Measurements from ENCODE around the gene GH1. TPM values are rescaled to one million over a fixed set of nuclear protein-coding genes. Genes with fewer than 3 reads are reported as not detected.

The GH1 gene
- total RNA-seq, 4 donors from 2014 or later: not detected

Small RNA genes within 50 kb of the gene (small RNA-seq; reads per million reads assigned to genes)
- gene AC040958.1 (not detected), gene AC127029.1 (not detected), gene GH1 (not detected)

Other genes with a start within 250 kb of the GH1 start
- 10 to 100 TPM in 3 of 4 donors, 1 to 10 TPM in 1; 7.5 to 40.2 (median 25.2) TPM for gene LIMD2, start 218.7 kb downstream of the GH1 start, total RNA-seq
- 10 to 100 TPM; 38.0 to 45.8 (median 43.2) TPM for gene STRADA, start 177.0 kb downstream of the GH1 start, total RNA-seq
- gene CCDC47, start 145.2 kb downstream of the GH1 start, total RNA-seq: 10 to 100 TPM; 43.7 to 62.0 (median 51.0) TPM
- gene DDX42, start 144.7 kb downstream of the GH1 start, total RNA-seq: 100 to 1,000 TPM; 106 to 154 (median 123) TPM
- 100 to 1,000 TPM in 2 of 4 donors, 10 to 100 TPM in 2; 62.1 to 116 (median 103) TPM for gene PSMC5, start 91.4 kb downstream of the GH1 start, total RNA-seq
- 10 to 100 TPM; 32.8 to 69.3 (median 43.2) TPM for gene FTSJ3, start 91.2 kb downstream of the GH1 start, total RNA-seq
- 100 to 1,000 TPM; 241 to 402 (median 302) TPM for gene SMARCD2, start 76.2 kb downstream of the GH1 start, total RNA-seq
- not detected for gene CSH2, start 45.2 kb downstream of the GH1 start, total RNA-seq
- not detected for gene GH2, start 36.9 kb downstream of the GH1 start, total RNA-seq
- not detected for gene CSH1, start 22.3 kb downstream of the GH1 start, total RNA-seq
- not detected for gene CSHL1, start 7.6 kb downstream of the GH1 start, total RNA-seq
- 10 to 100 TPM in 2 of 4 donors, 1 to 10 TPM in 2; 8.6 to 10.9 (median 9.9) TPM for gene CD79B, start 13.5 kb upstream of the GH1 start, total RNA-seq
- 1 to 10 TPM in 2 of 4 donors, under 1 TPM in 2; 0.21 to 2.4 (median 1.1) TPM for gene SCN4A, start 54.1 kb upstream of the GH1 start, total RNA-seq
- gene PRR29, start 79.5 kb upstream of the GH1 start, total RNA-seq: 1 to 10 TPM in 1 of 4 donors, under 1 TPM in 2, not detected in 1; 0.20 to 1.3 (median 0.63) TPM
- gene ICAM2, start 101.8 kb upstream of the GH1 start, total RNA-seq: 10 to 100 TPM; 18.0 to 95.1 (median 36.3) TPM
- gene ERN1, start 211.3 kb upstream of the GH1 start, total RNA-seq: 10 to 100 TPM in 3 of 4 donors, 1 to 10 TPM in 1; 8.7 to 17.7 (median 13.5) TPM

All from tibial nerve (tissue), 4 donors.